HG02610 (cell line): Measurements from ENCODE around the gene PI4KB.
A peak's percentile ranks its signal among the peaks of the same experiment; 100 is the strongest.
"Not testable (repeated sequence)": the region's sequence is repeated elsewhere in the genome, so short reads cannot be mapped to it uniquely, and the experiment has no call there.

Experiments
- ATAC-seq: cut with Tn5 transposase; IDR thresholded peaks from one replicate; pipeline ENCODE4 v1.9.1; 2021; ENCODE audit warnings: mild to moderate bottlenecking, moderate library complexity; ENCODE audit not compliant: unreplicated experiment

PI4KB gene

DNA sequence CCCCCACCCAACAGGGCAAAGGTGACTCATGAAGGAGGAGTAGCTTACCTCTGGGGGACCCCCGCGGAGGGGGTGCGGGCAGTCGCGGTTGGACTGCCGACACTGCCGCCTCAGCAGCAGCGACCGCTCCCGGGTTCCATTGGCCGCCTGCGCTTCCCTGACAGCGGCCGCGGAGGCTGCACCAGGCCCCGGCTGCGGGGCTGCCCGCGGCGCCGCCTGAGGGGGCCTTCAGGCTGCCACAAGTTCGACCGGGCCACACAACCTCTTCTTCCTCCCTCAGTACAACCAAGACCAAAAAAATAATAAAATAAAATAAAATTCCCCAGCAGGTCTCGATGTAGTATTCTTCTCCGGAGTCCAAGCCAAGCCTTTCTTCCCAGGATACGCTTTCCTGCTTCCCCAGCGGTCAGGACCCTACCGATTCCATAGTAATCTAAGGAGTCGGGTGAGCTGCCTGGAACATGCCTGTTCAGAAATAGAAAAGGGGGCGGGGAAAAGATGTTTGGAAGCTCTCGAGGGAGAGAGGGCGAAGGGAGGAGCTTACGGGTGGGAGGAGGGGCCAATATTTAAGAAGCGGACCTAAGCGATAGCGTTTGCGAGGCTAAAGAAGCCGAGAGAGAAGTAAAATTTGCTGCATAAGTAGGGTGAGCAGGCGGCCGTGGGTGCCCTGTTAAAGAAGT, at the start of gene PI4KB:
PI4KB (minus strand) TSS at position 194 of the 680 bp plus-strand sequence. CDS start 10,935 bp downstream, outside the sequence.
- ATAC-seq = peak; percentile 73

- no peak for ATAC-seq
Observed at GRCh38 chr1:151373196-151373595, 46.0 kb upstream of the PI4KB start.

DNA sequence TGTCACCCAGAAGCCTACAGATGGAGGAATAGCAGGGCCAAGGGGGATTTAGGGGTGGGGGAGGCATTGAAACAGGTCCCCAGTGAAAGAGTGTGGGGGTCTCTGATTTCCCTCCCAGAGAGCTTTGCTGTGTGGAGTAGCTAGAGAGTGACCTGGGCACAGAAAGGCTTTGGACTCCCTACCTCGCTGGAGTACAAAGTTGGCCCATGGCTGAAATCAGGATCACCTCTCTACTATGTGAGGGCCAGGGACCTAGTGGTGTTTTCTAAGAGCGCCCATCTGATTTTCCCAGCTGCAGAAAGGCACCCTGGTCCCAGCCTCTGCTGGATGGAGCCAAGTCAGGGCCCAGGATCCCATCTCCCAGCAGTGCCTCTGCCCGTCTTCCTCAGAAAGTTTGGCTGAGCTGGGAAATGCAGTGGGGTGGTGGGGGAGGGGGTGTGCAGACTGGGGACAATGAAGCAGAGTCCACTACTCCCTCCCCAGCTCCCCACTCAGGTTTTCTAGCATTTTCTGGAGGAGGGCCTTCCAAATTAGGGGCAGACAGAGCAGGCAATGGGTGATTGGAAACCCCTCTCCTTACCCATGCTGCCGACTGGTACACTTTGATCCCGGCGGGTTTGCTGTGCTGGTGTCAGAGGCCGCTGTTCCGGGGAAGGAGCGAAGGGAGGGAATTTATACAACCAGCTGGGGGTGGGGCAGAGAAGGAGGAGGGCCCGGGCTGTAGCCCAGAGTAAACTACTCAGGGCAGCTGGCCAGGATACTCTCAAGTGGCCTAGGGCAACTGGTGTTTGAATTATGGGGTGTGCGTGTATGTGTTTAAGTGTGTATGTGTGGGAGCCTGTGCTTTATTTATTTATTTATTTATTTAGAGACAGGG, 45.1 kb upstream of the PI4KB start, which contains the start of gene SELENBP1:
SELENBP1 (minus strand) TSS at position 648 of the 877 bp plus-strand sequence; CDS start at position 584, 64 bp downstream.
- ATAC-seq = no peak

DNA sequence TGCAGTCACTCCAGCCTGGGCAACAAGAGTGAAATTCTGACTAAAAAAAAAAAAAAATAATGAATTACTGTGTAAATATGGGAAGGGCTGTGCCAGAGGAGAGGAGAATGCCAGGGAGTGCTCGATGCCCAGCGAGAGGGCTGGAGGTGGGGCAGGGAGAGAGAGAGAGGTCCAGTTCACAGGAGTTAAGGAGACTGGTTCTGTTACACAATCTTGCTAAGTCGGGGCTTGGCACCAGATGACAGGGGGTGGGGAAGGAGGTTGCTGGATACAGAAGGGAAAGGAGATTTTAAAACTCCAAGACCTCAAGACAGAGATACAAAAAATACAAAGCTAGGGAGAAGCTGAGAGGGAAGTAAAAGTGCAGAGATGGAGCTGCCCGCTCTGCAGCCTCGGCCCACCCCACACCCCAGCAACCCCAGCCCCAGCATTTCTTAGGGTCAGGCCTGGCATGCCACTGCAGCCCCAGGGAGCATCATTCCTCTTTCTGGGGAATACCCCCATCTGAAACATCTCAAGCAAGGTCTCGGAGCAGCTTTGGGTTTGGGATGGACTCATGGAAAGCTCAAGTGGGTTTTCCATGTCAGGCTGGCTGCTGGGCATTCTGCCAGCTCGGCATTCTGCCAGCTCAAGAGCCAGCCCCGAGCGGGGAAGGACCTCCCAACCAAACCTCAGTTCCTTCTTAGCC, 44.3 kb upstream of the PI4KB start:
- ATAC-seq = no peak

DNA sequence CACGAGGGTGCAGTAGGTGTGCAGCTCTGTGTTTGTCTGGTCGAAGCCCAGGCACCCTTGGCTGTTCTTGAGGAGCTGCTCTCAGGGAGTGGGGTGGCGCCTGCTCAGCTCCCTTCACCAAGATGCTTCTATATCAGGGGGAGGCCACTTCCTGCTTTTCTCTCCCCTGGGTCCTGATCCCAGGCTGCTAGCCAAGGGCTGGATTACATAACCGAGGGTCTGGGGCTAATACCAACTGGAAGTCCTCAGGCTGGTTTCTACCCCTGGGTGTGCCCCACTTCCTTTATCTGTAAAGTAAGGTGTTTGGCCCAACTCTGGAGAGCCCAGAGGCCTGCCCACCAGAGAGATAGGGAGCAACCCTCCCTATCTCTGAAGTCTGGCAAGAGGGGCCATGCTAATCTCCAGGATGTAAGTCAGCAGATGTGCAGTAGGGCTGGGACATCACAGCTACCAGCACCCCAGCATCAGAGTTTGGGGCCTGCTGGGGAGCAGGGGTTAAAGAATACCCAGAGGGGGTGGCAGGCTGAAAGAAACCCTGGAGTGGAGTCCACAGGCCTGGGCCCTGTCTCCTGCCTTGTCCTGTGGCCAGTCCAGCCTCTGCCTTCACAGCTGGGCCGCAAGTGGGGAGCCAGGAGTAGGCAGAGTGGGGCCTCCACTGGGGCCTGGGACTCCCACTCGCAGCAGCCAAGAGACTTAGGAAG, 43.1 kb upstream of the PI4KB start:
- ATAC-seq = no peak

DNA sequence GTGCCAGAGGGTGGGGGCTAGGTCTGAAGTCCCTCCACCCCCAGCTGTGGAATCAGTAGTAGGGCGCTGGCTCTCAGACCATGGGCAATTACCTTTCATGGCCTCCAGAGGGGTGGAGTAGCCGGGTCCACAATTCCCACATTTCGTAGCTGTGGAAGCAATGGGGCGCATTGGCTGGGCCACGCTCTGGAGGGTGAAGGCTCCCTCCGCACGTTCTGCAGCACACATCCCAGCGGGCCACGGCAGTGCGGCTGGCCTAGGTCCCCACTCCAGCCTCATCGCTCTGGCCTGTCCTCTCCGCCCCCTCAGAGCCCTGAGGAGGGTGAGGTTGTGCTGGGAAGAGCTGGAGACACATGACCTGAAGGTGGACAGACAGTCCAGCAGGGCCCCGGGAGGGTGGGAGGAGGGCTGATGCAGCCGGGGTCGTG, 42.4 kb upstream of the PI4KB start:
- no peak for ATAC-seq

DNA sequence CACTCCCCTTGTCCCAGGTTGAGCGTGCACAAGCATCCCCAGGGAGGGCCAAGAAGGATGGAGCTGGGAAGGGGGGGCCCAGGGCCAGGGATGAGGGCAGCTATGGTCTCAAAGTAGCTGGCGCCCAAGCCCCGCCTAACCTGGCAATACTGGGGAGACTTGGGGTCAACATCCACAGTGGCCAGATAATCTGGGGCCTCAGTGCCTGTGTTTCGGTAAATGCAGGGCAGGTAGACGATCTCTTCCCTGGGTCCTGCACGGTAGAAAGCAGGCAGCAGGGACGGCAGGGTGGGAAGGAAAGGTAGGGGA, 42.0 kb upstream of the PI4KB start:
- ATAC-seq = no peak

DNA sequence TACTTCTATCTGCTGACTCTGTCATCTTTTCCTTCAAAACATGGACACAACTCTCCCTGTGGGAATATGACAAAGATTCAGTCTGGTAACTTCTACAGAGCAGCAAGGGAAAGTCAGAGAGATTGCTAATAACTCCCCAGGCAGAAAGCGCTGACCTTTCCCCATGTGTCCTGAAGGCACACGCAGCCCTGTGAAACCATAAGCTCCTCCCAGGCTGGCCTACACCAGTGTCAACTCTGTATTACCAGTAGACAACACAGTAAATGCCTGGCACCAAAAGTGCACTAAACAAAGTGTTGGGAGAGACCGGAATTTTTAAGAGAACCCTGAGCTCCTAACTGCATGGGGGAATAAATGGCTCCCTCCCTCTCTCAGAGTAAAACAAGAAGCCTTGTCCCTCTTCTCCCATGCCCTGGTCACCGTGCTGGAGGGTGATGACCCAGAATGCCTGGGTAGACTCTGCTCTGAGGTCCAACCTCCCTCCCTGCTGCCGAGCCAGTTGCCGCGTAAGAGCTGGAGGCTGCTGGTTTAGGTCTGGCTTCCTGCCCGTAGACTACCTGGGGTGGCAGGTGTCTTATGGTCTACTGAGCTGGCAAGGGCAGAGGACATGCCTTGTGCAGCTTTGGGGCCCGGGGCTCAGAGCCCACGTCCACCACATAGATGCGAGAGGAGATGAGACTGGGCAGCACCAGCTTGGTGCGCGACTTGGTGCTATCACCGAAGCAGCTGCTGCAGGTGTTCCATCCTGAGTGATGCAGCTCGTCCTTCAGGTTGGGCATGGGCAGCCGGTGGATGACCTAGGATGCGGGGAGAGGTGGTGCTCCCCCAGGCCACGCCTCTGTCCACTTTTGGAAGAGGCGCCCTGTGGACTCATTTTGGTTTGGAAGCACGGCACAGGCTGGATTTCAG, 41.4 kb upstream of the PI4KB start:
- no peak for ATAC-seq

DNA sequence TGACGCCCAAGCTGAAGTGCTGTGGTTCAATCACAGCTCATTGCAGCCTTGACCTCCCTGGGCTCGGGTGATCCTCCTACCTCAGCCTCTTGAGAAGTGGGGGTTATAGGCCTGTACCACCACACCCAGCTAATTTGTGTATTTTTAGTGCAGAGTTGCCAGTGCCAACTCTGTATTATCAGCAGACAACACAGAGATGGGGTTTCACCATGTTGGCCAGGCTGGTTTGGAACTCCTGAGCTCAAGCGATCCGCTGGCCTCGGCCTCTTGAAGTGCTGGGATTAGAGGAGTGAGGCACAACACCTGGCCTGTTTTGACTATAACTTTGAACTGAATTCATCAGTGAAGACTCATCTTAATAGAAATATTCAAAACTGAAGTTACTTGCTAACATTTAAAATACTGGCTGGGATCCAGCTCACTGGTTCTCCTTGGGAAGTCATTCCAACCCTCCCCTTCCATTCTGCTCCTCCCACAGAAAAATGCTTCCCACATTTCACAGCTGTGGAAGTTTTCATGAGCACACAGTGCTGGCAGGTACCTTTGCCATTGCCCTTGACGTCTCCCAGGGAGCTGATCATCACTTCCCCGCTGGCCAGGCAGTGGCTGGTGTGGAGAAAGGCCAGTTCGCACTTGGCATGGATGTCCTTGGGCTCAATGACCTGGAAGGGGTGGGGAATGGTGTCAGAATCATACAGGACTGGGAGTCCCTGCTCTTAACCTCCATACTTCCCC, 40.6 kb upstream of the PI4KB start:
- ATAC-seq = no peak

GRCh38 chr1:151364996-151365395, 37.8 kb upstream of the PI4KB start:
- no peak for ATAC-seq

- no peak for ATAC-seq
Observed at GRCh38 chr1:151362308-151363155, 35.3 kb upstream of the PI4KB start.

GRCh38 chr1:151361883-151362282, 34.7 kb upstream of the PI4KB start:
- ATAC-seq = no peak

GRCh38 chr1:151356696-151357095, 29.5 kb upstream of the PI4KB start:
- no peak for ATAC-seq

DNA sequence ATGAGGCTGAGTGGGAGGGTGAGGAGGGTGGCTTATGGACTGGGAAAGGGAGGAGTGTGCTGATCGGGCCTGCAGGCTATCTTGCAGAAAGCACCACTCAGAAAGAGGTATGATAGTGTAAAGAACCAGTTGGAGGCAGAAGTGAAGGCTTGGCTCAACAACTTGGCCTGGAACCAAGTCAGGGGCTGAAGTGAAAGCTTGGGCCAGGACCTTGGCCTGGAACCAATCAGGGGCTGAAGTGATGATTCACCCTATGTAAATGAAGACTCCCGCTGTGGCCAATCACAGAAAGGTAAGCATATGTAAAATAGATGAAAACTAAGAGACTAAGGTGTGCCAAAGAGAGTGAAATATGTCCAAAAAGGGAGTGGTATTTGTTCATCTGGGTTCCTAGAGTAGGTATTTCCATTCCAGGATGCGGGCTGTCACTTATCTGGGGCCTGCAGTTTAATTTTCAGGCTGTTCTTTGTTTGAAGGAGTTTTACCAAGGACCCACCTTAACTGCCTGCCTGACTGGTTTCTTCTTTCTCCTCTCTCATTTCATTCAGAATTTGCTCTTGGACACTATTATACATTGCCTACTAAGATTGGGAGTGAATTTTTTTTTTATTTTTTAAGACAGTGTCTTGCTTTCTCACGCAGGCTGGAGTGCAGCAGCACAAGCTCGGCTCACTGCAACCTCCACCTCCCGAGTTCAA, 25.0 kb upstream of the PI4KB start:
- ATAC-seq = no peak

DNA sequence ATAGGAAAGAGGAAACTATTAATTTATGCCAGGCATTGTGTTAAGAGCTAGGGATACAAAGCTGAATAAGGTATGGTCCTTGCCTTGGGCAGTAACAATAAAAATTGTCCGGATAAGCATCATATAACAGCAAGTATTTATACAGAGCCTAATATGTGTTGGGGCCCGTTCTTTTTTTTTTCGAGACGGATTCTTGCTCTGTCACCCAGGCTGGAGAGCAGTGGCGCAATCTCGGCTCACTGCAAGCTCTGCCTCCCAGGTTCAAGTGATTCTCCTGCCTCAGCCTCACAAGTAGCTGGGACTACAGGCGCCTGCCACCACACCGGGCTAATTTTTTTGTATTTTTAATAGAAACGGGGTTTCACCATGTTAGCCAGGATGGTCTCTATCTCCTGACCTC, 23.1 kb upstream of the PI4KB start:
- ATAC-seq = not testable (repeated sequence)

GRCh38 chr1:151347523-151348246, 20.5 kb upstream of the PI4KB start:
- ATAC-seq = no peak
